ENCODE measurements around the gene EFNA5. TPM values are rescaled to one million over a fixed set of nuclear protein-coding genes. Genes with fewer than 3 reads are reported as not detected.
"Not testable (repeated sequence)": the region's sequence is repeated elsewhere in the genome, so short reads cannot be mapped to it uniquely, and the experiment has no call there.

Gene EFNA5
- total RNA-seq, 2 donors from 2014 or later, result 9.7 to 11.1 TPM

GRCh38 chr5:107458322-107458721 lies 212.4 kb downstream of the EFNA5 start:
- no peaks in the 10 kb centered on the region for H3K36me3 ChIP-seq
- H3K27me3 ChIP-seq, result no peaks in the 10 kb centered on the region
- intact Hi-C loops (cut with DNase I), result no loop called here
- DNase-seq, result no peak
- no peak overlapping the region for H3K27ac ChIP-seq
- no peak overlapping the region for H3K4me3 ChIP-seq
- no peaks in the 10 kb centered on the region for H3K9me3 ChIP-seq
- no peaks in the 10 kb centered on the region for H3K4me1 ChIP-seq
- no peak overlapping the region for H3K9ac ChIP-seq (ENCODE audit: low read depth in 2 of 2, low read length in 2 of 2)
- no peak for TF ChIP-seq CTCF (IDR thresholded peaks at IDR 0.05)

GRCh38 chr5:107457881-107458280 lies 212.9 kb downstream of the EFNA5 start:
- TF ChIP-seq CTCF (IDR thresholded peaks at IDR 0.05), result no peak
- H3K9me3 ChIP-seq, result no peaks in the 10 kb centered on the region
- intact Hi-C loops (cut with DNase I), result no loop called here
- no peak for DNase-seq
- H3K4me1 ChIP-seq, result no peaks in the 10 kb centered on the region
- no peak overlapping the region for H3K9ac ChIP-seq (ENCODE audit: low read depth in 2 of 2, low read length in 2 of 2)
- no peak overlapping the region for H3K27ac ChIP-seq
- H3K27me3 ChIP-seq, result no peaks in the 10 kb centered on the region
- no peak overlapping the region for H3K4me3 ChIP-seq
- no peaks in the 10 kb centered on the region for H3K36me3 ChIP-seq

GRCh38 chr5:107457138-107457537 lies 213.6 kb downstream of the EFNA5 start:
- Histone ChIP-seq H3K9ac (ENCODE audit: low read depth in 2 of 2, low read length in 2 of 2) (no peak overlapping the region), H3K27me3 (no peaks in the 10 kb centered on the region), H3K27ac (no peak overlapping the region), H3K9me3 (no peaks in the 10 kb centered on the region), H3K36me3 (no peaks in the 10 kb centered on the region), H3K4me1 (no peaks in the 10 kb centered on the region), H3K4me3 (no peak overlapping the region)
- no peak for DNase-seq
- intact Hi-C loops (cut with DNase I), result no loop called here
- no peak for TF ChIP-seq CTCF (IDR thresholded peaks at IDR 0.05)

- intact Hi-C loops (cut with DNase I), result no loop called here
- Histone ChIP-seq H3K9ac (ENCODE audit: low read depth in 2 of 2, low read length in 2 of 2) (no peak overlapping the region), H3K9me3 (no peaks in the 10 kb centered on the region), H3K4me1 (no peaks in the 10 kb centered on the region), H3K4me3 (no peak overlapping the region), H3K27ac (no peak overlapping the region), H3K36me3 (no peaks in the 10 kb centered on the region), H3K27me3 (no peaks in the 10 kb centered on the region)
- TF ChIP-seq CTCF (IDR thresholded peaks at IDR 0.05), result no peak
- DNase-seq, result no peak
Observed at GRCh38 chr5:107456281-107456715, 214.4 kb downstream of the EFNA5 start.

- H3K27ac ChIP-seq, result no peak overlapping the region
- no peaks in the 10 kb centered on the region for H3K27me3 ChIP-seq
- TF ChIP-seq CTCF (IDR thresholded peaks at IDR 0.05), result no peak
- no peak overlapping the region for H3K4me3 ChIP-seq
- DNase-seq, result no peak
- intact Hi-C loops (cut with DNase I), result no loop called here
- no peak overlapping the region for H3K9ac ChIP-seq (ENCODE audit: low read depth in 2 of 2, low read length in 2 of 2)
- H3K9me3 ChIP-seq, result no peaks in the 10 kb centered on the region
- H3K36me3 ChIP-seq, result no peaks in the 10 kb centered on the region
- H3K4me1 ChIP-seq, result no peaks in the 10 kb centered on the region
Observed at GRCh38 chr5:107455111-107455544, 215.6 kb downstream of the EFNA5 start.

GRCh38 chr5:107451827-107452226 lies 218.9 kb downstream of the EFNA5 start:
- H3K36me3 ChIP-seq; H3K9ac ChIP-seq (ENCODE audit: low read depth in 2 of 2, low read length in 2 of 2); H3K4me1 ChIP-seq; H3K9me3 ChIP-seq; H3K4me3 ChIP-seq; H3K27ac ChIP-seq; intact Hi-C loops (cut with DNase I); H3K27me3 ChIP-seq; DNase-seq: not testable (repeated sequence)

Data from colonic mucosa (tissue), 4 donors.